Colonic mucosa (tissue), 4 donors: ENCODE data around the gene ADAMTSL1. TPM values are rescaled to one million over a fixed set of nuclear protein-coding genes. Genes with fewer than 3 reads are reported as not detected.
A peak's percentile ranks its signal among the peaks of the same experiment; 100 is the strongest.
"Not testable (repeated sequence)": the region's sequence is repeated elsewhere in the genome, so short reads cannot be mapped to it uniquely, and the experiment has no call there.

Source experiments
- DNase-seq: peaks from one replicate; pipeline ENCODE4 v3.0.0-alpha.2; 2020
- H3K27ac ChIP-seq: fragments of 200-600 bp; one replicate; pipeline ENCODE4 v1.8.0; 2021
- H3K27me3 ChIP-seq: fragments of 200-600 bp; one replicate; pipeline ENCODE4 v1.8.0; 2021
- H3K36me3 ChIP-seq: fragments of 200-600 bp; one replicate; pipeline ENCODE4 v1.8.0; 2021
- H3K4me1 ChIP-seq: fragments of 200-600 bp; one replicate; pipeline ENCODE4 v1.8.0; 2021; ENCODE audit warnings: mild to moderate bottlenecking
- H3K4me3 ChIP-seq: fragments of 200-600 bp; one replicate; pipeline ENCODE4 v1.8.0; 2021
- H3K9ac ChIP-seq, 2 donors: one replicate each; pipeline ENCODE4 v1.7.0; 2013; ENCODE audit warnings: control low read depth in 2 of 2, low read depth in 2 of 2, low read length in 2 of 2
- H3K9me3 ChIP-seq: fragments of 200-600 bp; one replicate; pipeline ENCODE4 v1.8.0; 2021
- intact Hi-C: fragments of 100-400 bp; cut with DNase I; formaldehyde crosslinking; loops from one replicate; pipeline ENCODE4 v1.14.1; 2022
- total RNA-seq, 2 donors: library from RNA; stranded (reverse); fragmentation: NEBNext Ultra II Directional in 1 of 2; extraction: Animal tissue kit (Norgen Biotek cat#: 25700) in 1 of 2; gene quantifications; one replicate each; pipeline ENCODE4 v1.2.1, GENCODE V29; 2021
- TF ChIP-seq, protein P1 (sequence below): fragments of 200-600 bp; IDR thresholded peaks from one replicate; pipeline ENCODE4 v1.8.0; 2022; ENCODE audit warnings: antibody characterized with exemption, mild to moderate bottlenecking
- donor health status: healthy.
- donor health status: DM: no; HTN: no; CAD: no.
- donor health status: DM: no; HTN: no; CAD: no.

The ADAMTSL1 gene
- total RNA-seq, 2 donors from 2014 or later: 10.2 to 14.7 TPM

DNA sequence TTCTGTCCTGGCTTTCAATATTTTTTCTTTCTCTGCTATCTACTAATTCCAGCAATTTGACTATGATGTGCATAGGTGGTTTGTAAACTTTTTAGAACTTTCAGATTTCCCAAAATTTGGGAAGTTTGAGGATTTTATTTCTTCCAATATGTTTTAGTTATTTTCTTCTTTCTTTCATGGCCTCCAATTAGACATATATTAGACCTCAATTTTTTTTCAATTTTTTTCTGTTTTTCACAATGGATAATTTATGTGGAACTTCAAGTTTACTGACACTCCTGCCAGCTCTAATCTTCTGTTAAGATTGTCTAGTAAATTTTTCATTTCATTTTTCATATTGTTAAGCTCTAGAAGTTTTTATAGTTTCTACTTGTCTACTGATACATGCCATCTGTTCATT lies 395.8 kb downstream of the ADAMTSL1 start:
- Histone ChIP-seq H3K36me3 (no peaks in the 10 kb centered on the region), H3K9me3 (no peaks in the 10 kb centered on the region), H3K4me3 (no peak overlapping the region), H3K4me1 (no peaks in the 10 kb centered on the region), H3K27ac (no peak overlapping the region), H3K9ac (no peak overlapping the region), H3K27me3 (no peaks in the 10 kb centered on the region)
- intact Hi-C loops: no loop called here
- TF ChIP-seq, protein P1, sequence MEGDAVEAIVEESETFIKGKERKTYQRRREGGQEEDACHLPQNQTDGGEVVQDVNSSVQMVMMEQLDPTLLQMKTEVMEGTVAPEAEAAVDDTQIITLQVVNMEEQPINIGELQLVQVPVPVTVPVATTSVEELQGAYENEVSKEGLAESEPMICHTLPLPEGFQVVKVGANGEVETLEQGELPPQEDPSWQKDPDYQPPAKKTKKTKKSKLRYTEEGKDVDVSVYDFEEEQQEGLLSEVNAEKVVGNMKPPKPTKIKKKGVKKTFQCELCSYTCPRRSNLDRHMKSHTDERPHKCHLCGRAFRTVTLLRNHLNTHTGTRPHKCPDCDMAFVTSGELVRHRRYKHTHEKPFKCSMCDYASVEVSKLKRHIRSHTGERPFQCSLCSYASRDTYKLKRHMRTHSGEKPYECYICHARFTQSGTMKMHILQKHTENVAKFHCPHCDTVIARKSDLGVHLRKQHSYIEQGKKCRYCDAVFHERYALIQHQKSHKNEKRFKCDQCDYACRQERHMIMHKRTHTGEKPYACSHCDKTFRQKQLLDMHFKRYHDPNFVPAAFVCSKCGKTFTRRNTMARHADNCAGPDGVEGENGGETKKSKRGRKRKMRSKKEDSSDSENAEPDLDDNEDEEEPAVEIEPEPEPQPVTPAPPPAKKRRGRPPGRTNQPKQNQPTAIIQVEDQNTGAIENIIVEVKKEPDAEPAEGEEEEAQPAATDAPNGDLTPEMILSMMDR: no peak
- DNase-seq: no peak

GRCh38 chr9:18874069-18874468 lies 400.1 kb downstream of the ADAMTSL1 start:
- H3K9ac ChIP-seq: no peak overlapping the region
- H3K27ac ChIP-seq: no peak overlapping the region
- intact Hi-C loops: no loop called here
- TF ChIP-seq, protein P1: no peak
- no peaks in the 10 kb centered on the region for H3K4me1 ChIP-seq
- no peaks in the 10 kb centered on the region for H3K36me3 ChIP-seq
- H3K27me3 ChIP-seq: no peaks in the 10 kb centered on the region
- H3K9me3 ChIP-seq: no peaks in the 10 kb centered on the region
- H3K4me3 ChIP-seq: no peak overlapping the region
- DNase-seq: no peak

DNA sequence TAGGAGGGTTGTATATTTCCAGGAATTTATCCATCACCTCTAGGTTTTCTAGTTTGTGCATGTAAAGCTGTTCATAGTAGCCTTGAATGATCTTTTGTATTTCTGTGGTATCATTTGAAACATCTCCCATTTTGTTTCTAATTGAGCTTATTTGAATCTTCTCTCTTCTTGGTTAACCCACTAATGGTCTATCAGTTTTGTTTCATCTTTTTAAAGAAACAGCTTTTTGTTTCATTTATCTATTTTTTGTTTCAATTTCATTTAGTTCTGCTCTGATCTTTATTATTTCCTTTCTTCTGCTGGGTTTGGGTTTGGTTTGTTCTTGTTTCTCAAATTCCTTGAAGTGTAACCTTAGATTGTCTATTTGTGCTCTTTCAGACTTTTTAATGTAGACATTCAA lies 401.0 kb downstream of the ADAMTSL1 start:
- H3K9me3 ChIP-seq, intact Hi-C loops, H3K36me3 ChIP-seq, H3K27me3 ChIP-seq, DNase-seq, H3K27ac ChIP-seq, H3K4me1 ChIP-seq, H3K9ac ChIP-seq, H3K4me3 ChIP-seq: not testable (repeated sequence)

DNA sequence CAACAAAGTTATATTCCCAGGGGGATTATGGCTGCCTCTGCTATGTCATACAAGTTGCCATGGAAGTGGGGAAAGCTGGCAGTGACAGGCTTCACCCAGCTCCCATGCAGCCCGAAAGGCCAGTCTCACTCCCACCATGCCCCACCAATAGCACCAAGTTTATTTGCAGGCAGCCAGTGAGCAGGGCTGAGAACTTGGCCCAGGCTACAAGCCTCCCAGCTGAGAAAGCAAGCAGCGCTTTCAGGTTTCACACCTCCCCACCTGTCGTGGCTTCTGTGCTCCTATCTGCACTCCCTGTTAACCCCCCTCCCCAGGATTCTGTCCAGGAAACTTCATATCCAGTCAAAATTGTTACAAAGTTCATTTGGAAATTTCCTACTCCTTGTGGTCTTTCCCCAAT lies 404.0 kb downstream of the ADAMTSL1 start:
- TF ChIP-seq, protein P1: no peak
- no peak overlapping the region for H3K4me3 ChIP-seq
- no peak overlapping the region for H3K9ac ChIP-seq
- H3K36me3 ChIP-seq: no peaks in the 10 kb centered on the region
- no peaks in the 10 kb centered on the region for H3K9me3 ChIP-seq
- intact Hi-C loops: no loop called here
- H3K4me1 ChIP-seq: no peaks in the 10 kb centered on the region
- no peaks in the 10 kb centered on the region for H3K27me3 ChIP-seq
- H3K27ac ChIP-seq: no peak overlapping the region
- no peak for DNase-seq

DNA sequence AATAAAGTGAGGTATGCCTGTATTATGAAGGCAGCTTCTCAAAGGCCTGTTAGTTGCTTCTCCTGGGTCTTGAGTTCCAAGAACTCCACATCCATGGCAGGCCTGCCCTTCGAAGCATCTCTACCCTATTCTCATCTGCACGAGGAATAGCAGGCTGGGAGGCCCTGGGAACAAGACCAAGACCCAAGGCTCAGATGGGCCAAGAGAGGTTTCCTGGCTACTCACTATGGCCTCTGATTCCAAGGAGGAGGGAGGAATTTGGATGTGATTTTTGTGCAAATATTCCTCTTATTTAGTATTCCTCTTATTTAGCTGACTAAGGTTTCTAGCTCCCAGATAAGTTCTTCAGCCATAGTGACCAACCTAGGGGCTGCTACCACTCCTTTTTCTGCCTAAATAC lies 407.8 kb downstream of the ADAMTSL1 start:
- DNase-seq: no peak
- TF ChIP-seq, protein P1: no peak
- Histone ChIP-seq H3K4me1 (no peaks in the 10 kb centered on the region), H3K27ac (no peak overlapping the region), H3K36me3 (no peaks in the 10 kb centered on the region), H3K27me3 (no peaks in the 10 kb centered on the region), H3K9me3 (no peaks in the 10 kb centered on the region), H3K4me3 (no peak overlapping the region), H3K9ac (no peak overlapping the region)
- intact Hi-C loops: no loop called here

GRCh38 chr9:18887546-18887945 lies 413.6 kb downstream of the ADAMTSL1 start:
- Histone ChIP-seq H3K4me3 (no peak overlapping the region), H3K27me3 (no peaks in the 10 kb centered on the region), H3K36me3 (no peaks in the 10 kb centered on the region), H3K27ac (no peak overlapping the region), H3K9me3 (no peaks in the 10 kb centered on the region), H3K4me1 (no peaks in the 10 kb centered on the region), H3K9ac (no peak overlapping the region)
- intact Hi-C loops: no loop called here
- peak; percentile 23 for DNase-seq
- TF ChIP-seq, protein P1: no peak
